Bronchial epithelial cell (primary cell): Measurements from ENCODE around the gene PEF1. TPM values are rescaled to one million over a fixed set of nuclear protein-coding genes. Genes with fewer than 3 reads are reported as not detected.

Experiments used
- DNase-seq: peaks from one replicate; pipeline ENCODE4 v3.0.0-alpha.2; 2010; ENCODE audit warnings: low read depth
- FAIRE-seq: peaks from 2 replicates; lab custom pipeline; 2011; peaks lifted over from hg19 to GRCh38; lab: Jason Lieb, UNC
- H3K27me3 ChIP-seq: 2 replicates; pipeline ENCODE4 v1.5.1; 2011; ENCODE audit warnings: low read length; ENCODE audit not compliant: control insufficient read depth, insufficient read depth
- H3K36me3 ChIP-seq: 2 replicates; pipeline ENCODE4 v1.5.1; 2011; ENCODE audit warnings: low read length; ENCODE audit not compliant: control insufficient read depth, insufficient read depth
- H3K4me3 ChIP-seq: 2 replicates; pipeline ENCODE4 v1.5.1; 2011; ENCODE audit warnings: mild to moderate bottlenecking, low read depth, low read length, control low read depth
- total RNA-seq: library from RNA; depleted of rRNA; stranded (reverse); fragments of >200 nt; gene quantifications from 2 replicates; pipeline ENCODE4 v1.2.1, GENCODE V29; 2014
- TF ChIP-seq, protein P1 (sequence below): IDR thresholded peaks from 2 replicates; pipeline ENCODE4 v1.5.1; 2011; ENCODE audit warnings: mild to moderate bottlenecking, moderate library complexity, low read length, control low read depth, inconsistent platforms; ENCODE audit not compliant: insufficient read depth, severe bottlenecking

PEF1 gene
- total RNA-seq, 1 donor from 2014 or later: 67.4 TPM

DNA sequence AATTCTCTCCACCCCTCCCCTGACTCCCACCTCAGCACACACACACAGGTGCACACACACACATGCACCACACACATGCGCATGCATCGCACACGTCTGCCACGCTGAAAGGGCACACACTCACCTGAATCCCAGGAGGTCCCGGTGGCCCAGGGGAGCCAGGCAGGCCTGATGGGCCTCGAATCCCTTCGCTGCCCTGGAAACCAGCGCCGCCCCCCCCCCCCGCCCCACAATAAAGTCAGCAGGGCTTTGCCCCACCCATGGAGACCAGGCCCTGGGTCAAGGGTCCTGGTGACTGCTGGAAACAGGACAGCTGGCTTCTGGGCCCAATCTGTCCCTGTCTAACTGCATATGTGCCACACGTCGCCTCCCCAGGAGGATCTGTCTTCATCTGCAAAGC is 17.8 kb upstream of the PEF1 start:
- FAIRE-seq (no peak), DNase-seq (no peak)
- TF ChIP-seq, protein P1, sequence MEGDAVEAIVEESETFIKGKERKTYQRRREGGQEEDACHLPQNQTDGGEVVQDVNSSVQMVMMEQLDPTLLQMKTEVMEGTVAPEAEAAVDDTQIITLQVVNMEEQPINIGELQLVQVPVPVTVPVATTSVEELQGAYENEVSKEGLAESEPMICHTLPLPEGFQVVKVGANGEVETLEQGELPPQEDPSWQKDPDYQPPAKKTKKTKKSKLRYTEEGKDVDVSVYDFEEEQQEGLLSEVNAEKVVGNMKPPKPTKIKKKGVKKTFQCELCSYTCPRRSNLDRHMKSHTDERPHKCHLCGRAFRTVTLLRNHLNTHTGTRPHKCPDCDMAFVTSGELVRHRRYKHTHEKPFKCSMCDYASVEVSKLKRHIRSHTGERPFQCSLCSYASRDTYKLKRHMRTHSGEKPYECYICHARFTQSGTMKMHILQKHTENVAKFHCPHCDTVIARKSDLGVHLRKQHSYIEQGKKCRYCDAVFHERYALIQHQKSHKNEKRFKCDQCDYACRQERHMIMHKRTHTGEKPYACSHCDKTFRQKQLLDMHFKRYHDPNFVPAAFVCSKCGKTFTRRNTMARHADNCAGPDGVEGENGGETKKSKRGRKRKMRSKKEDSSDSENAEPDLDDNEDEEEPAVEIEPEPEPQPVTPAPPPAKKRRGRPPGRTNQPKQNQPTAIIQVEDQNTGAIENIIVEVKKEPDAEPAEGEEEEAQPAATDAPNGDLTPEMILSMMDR: no peak
- Histone ChIP-seq H3K4me3 (no peak overlapping the region), H3K36me3 (peaks cover 33% of the 10 kb centered on the region), H3K27me3 (no peaks in the 10 kb centered on the region)

DNA sequence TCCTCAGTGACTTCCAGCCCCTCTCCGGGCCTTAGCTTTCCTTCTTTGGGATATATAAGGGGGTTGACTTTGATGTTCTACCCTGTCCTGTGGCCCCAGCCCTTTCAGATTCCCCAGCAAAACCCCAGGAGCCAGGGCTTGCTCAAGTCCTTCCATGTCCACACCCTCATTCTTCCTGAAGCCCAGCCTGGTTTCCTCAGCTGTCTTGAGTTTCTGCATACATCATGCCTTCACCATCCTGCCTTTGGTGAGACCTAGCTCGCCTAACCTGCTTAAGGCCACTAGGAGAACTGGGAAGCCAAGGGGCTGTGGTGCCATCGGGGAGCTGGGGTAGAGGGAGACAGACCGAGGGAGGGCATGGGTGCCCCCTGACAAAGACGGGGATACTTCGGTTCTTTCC is 17.2 kb upstream of the PEF1 start:
- H3K27me3 ChIP-seq: no peaks in the 10 kb centered on the region
- DNase-seq: no peak
- peaks cover 37% of the 10 kb centered on the region for H3K36me3 ChIP-seq

DNA sequence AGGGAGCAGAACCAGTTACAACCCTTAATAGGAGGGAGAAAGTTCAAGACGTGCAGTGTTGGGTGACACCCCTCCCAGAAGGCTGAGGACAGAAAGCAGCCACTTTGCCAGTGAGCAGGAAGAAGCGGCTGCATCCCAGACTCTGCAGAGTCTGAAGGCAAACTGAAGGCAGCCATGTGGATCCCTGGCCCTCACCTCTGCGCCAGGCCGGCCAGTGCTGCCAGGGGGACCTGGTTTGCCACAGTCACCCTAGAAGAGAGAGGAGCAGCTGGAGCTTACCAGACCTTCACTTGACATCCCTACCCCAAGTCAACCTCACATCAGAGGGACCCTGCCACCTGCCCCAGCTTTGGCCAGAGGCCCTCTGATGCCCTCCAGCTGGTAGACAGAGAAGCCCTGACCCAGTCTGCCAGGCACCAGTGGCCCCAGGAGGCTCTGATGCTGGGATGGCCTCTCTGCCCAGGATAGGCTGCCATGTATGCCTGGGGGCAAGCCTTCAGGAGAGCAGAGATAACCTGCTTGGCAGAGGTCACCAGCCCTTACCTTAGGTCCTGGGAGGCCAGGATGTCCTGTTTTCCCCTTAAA is 16.3 kb upstream of the PEF1 start:
- DNase-seq (no peak), FAIRE-seq (no peak)
- Histone ChIP-seq H3K27me3 (no peaks in the 10 kb centered on the region), H3K4me3 (no peak overlapping the region), H3K36me3 (peaks cover 38% of the 10 kb centered on the region)
- TF ChIP-seq, protein P1: no peak

More for the DNA sequence above, 17.2 kb upstream of the PEF1 start:
- H3K4me3 ChIP-seq: no peak overlapping the region
- TF ChIP-seq, protein P1: no peak
- FAIRE-seq: no peak

DNA sequence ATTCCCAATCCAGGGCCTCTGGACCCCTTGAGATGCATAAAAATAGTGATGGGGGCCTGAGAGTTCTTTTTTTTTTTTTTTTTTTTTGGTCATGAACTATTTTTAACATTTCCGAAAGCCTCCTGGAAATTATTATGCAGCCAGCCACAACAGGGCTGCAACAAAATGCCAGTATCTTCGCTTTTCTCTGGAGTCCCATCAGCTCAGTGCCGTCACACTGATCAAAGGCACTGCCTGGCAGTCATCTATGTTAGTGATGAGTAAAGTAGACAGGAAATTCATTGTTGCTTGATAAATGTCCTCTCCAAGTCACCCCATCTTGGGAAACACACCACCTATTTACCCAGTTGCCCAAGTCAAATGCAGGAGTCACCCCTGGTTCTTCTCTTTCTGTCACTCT is 15.2 kb upstream of the PEF1 start:
- Histone ChIP-seq H3K4me3 (no peak overlapping the region), H3K27me3 (no peaks in the 10 kb centered on the region), H3K36me3 (peaks cover 38% of the 10 kb centered on the region)
- FAIRE-seq (no peak), DNase-seq (no peak)
- TF ChIP-seq, protein P1: no peak

DNA sequence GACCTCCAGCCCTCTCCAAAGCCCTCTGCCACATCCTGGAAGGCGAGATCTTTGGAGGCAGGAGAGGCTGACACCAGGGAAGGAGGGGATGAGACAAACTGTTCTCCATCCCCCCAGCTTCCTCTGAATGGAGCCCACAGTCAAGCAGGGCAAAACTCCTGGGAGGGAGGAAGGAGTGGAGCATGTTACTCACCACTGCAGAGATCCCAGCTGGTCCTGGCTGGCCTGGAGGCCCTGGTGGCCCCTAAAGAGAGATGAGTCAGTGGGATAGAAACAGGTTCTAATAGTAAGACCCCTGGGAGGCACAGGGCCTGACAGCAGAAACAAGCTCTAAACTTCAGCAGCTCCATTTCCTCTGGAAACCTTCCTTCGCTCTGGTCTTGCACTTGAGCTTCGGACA is 14.0 kb upstream of the PEF1 start:
- peaks cover 40% of the 10 kb centered on the region for H3K36me3 ChIP-seq
- no peaks in the 10 kb centered on the region for H3K27me3 ChIP-seq
- TF ChIP-seq, protein P1: no peak
- DNase-seq (no peak), FAIRE-seq (peak; percentile 18)
- H3K4me3 ChIP-seq: no peak overlapping the region

DNA sequence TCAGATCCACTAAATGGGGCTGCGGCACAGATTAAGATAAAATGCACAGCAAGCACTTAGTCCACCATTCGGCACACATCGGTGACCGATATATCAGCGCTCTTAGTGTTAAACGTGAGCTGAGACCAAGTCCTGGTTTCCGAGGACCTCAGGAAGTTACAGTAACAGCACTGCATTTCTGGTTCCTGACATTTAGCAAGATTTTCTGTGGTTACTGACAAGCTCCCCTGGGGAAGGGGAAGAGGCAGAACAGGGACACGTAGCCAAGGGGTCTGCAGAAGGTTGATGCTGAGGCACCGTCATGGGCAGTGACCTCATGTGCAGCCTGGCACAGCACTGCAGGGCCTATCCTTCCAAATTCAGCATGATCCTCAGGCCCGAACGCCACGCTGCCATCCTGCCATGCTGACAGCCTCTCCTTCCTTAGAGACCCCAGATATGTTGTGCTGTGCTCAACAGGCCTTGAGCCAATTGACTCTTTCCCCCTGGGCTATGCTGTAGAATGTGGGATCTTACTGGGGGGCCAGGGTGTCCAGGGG is 13.4 kb upstream of the PEF1 start:
- no peak for FAIRE-seq
- Histone ChIP-seq H3K27me3 (no peaks in the 10 kb centered on the region), H3K4me3 (no peak overlapping the region), H3K36me3 (peaks cover 43% of the 10 kb centered on the region)
- TF ChIP-seq, protein P1: no peak
- DNase-seq: no peak
